PFSK-1 (cell line): ENCODE data around the gene SYNDIG1.

Experiments used
- TAF1 ChIP-seq: IDR thresholded peaks from 2 replicates; pipeline ENCODE4 v1.6.1; 2012; ENCODE audit warnings: low read length, control low read depth, borderline replicate concordance; ENCODE audit not compliant: insufficient read depth
- TF ChIP-seq, protein P1 (sequence below), 2 experiments: IDR thresholded peaks; 2 replicates each; pipeline versions ENCODE4 v1.6.1 to v1.8.0; 2011 to 2012; ENCODE audit warnings: low read depth in 2 of 2, low read length in 2 of 2, control low read depth in 1 of 2, inconsistent platforms in 1 of 2, mild to moderate bottlenecking in 1 of 2, moderate library complexity in 1 of 2; ENCODE audit not compliant: insufficient read depth in 1 of 2

DNA sequence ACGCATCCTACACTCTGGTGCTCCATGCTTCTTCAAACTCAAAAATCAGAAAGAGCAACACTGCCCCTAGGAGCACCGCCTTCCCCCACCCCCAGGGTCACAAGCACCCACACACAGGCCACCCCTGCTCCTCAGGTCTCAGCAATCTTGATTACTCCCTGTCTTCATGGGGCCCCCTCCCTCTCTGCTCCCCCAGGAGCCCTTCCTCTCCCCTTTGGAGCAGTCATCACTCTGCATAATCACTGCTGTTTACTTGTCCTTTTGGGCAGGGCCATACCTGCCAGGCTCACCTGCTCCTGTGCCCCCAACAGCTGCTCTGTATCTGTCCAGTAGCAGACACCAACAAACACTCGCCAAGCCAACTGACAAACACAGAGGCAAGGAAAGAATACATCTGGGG, 7.6 kb upstream of the SYNDIG1 start:
- TF ChIP-seq, protein P1, sequence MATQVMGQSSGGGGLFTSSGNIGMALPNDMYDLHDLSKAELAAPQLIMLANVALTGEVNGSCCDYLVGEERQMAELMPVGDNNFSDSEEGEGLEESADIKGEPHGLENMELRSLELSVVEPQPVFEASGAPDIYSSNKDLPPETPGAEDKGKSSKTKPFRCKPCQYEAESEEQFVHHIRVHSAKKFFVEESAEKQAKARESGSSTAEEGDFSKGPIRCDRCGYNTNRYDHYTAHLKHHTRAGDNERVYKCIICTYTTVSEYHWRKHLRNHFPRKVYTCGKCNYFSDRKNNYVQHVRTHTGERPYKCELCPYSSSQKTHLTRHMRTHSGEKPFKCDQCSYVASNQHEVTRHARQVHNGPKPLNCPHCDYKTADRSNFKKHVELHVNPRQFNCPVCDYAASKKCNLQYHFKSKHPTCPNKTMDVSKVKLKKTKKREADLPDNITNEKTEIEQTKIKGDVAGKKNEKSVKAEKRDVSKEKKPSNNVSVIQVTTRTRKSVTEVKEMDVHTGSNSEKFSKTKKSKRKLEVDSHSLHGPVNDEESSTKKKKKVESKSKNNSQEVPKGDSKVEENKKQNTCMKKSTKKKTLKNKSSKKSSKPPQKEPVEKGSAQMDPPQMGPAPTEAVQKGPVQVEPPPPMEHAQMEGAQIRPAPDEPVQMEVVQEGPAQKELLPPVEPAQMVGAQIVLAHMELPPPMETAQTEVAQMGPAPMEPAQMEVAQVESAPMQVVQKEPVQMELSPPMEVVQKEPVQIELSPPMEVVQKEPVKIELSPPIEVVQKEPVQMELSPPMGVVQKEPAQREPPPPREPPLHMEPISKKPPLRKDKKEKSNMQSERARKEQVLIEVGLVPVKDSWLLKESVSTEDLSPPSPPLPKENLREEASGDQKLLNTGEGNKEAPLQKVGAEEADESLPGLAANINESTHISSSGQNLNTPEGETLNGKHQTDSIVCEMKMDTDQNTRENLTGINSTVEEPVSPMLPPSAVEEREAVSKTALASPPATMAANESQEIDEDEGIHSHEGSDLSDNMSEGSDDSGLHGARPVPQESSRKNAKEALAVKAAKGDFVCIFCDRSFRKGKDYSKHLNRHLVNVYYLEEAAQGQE (IDR thresholded peaks at IDR 0.05; ENCODE audit: insufficient read depth in 1 of 2, low read depth in 2 of 2, low read length in 2 of 2), result no peak
- no peak for TF ChIP-seq TAF1
